COR-L47 (cell line): ENCODE data around the gene AKAP6.

ENCODE experiments used
- DNase-seq: peaks from one replicate; lab custom pipeline; 2025; lab: John Stamatoyannopoulos, UW

AKAP6 gene

DNA sequence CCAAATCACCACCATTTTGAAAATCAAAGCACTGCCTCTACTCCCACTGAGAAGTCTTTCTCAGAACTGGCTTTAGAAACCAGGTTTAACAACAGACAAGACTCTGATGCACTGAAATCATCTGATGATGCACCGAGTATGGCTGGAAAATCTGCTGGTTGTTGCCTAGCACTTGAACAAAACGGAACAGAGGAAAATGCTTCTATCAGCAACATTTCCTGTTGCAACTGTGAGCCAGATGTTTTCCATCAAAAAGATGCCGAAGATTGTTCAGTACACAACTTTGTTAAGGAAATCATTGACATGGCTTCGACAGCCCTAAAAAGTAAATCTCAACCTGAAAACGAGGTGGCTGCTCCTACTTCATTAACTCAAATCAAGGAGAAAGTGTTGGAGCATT, 494.6 kb downstream of the AKAP6 start:
- DNase-seq, result no peak

- no peak for DNase-seq
Observed at GRCh38 chr14:32824195-32824594, 495.1 kb downstream of the AKAP6 start.

GRCh38 chr14:32825058-32825457, 496.0 kb downstream of the AKAP6 start:
- DNase-seq, result no peak

DNA sequence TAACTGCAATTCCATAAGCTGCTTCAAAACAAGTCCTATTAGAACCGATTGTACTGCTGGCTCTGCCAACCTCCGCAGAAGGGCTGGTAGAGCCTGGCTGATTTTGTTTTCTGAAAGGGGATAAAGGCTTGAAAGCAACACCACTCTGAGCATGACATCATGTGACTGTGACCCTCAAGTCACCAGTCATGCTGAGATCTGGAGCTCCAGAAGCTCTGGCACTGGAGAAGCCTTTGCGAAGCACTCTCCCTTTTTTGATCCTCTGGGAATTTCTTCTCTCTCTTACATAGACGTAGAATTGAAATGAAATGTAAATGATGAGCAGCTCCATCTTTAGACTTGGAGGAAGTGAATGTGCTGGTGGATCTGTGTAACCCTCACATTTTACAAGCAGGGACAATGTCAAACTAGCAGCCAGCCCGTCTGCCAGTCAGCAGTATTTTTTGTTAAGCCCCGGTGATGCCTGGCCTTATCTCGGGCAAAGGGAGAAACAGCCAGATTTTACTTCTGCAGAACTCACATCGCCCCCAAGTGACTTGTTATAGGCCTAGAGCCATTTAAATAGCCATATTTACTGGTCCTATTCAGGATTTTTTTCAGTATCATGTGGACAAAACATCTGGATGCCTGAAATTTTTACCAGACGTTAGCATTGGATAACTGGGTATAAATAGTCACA, 497.4 kb downstream of the AKAP6 start:
- peak; percentile 25 for DNase-seq

- DNase-seq, result no peak
Observed at GRCh38 chr14:32827514-32827913, 498.4 kb downstream of the AKAP6 start.

GRCh38 chr14:32835924-32836323, 506.8 kb downstream of the AKAP6 start:
- no peak for DNase-seq

DNA sequence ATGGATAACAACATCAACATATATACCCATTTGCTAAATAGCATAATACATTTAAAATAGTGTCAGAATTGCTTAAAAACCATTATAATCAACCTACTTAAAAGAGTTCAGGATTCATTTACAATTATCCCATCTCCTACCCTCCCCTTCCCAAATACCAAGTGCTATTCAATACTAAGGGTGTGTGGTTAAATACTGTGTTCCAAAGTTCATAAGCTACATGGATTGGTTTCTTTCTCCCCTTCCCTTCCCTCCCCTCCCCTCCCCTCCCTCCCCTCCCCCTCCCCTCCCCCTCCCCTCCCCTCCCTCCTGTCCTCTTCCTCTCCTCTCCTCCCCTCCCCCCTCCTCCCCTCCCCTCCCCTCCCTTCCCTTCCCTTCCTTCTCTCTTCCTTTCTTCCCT, 512.6 kb downstream of the AKAP6 start:
- DNase-seq, result no peak

- DNase-seq, result no peak
Observed at GRCh38 chr14:32846821-32847365, 517.8 kb downstream of the AKAP6 start.

- no peak for DNase-seq
Observed at GRCh38 chr14:32847867-32848266, 518.8 kb downstream of the AKAP6 start.

- no peak for DNase-seq
Observed at GRCh38 chr14:32865827-32866376, 536.8 kb downstream of the AKAP6 start.

- DNase-seq, result no peak
Observed at GRCh38 chr14:32883188-32883587, 554.1 kb downstream of the AKAP6 start.
